Thoracic aorta (tissue), 2 donors: ENCODE data around the gene PRDX3. TPM values are rescaled to one million over a fixed set of nuclear protein-coding genes. Genes with fewer than 3 reads are reported as not detected.

Experiments used
- ATAC-seq: fragments of 150-250 bp; one replicate; pipeline ENCODE4 v1.8.0; 2017; ENCODE audit warnings: low read depth; ENCODE audit not compliant: insufficient number of reproducible peaks, low FRiP score
- DNase-seq: peaks from one replicate; pipeline ENCODE4 v3.0.0-alpha.2; 2020; ENCODE audit warnings: low spot score
- H3K27ac ChIP-seq, 2 donors: fragments of 200-600 bp; sonication (generic); 1 replicate in 1 of 2; 2 replicates in 1 of 2; pipeline ENCODE4 v1.5.1; 2016; ENCODE audit warnings: mild to moderate bottlenecking in 2 of 2, moderate library complexity in 2 of 2
- H3K27me3 ChIP-seq: fragments of 200-600 bp; sonication (generic); replicated peaks from 2 replicates; pipeline ENCODE4 v1.6.0; 2016; ENCODE audit warnings: mild to moderate bottlenecking; ENCODE audit not compliant: insufficient read depth
- H3K36me3 ChIP-seq: fragments of 200-600 bp; sonication (generic); one replicate; pipeline ENCODE4 v1.5.1; 2016
- H3K4me1 ChIP-seq, 2 donors: fragments of 200-600 bp; sonication (generic); 1 replicate in 1 of 2; 2 replicates in 1 of 2; pipeline versions ENCODE4 v1.5.1 to v1.6.0; 2016; ENCODE audit warnings: low read depth in 2 of 2, mild to moderate bottlenecking in 1 of 2; ENCODE audit not compliant: control insufficient read depth in 1 of 2
- H3K4me3 ChIP-seq: fragments of 200-600 bp; sonication (generic); 2 replicates; pipeline ENCODE4 v1.5.1; 2016; ENCODE audit warnings: mild to moderate bottlenecking
- H3K9me3 ChIP-seq: fragments of 200-600 bp; sonication (generic); 2 replicates; pipeline ENCODE4 v1.5.1; 2016
- CTCF ChIP-seq: fragments of 200-600 bp; sonication (generic); IDR thresholded peaks from one replicate; pipeline ENCODE4 v1.5.1; 2019; ENCODE audit warnings: antibody characterized with exemption
- total RNA-seq, 2 donors: library from RNA; depleted of rRNA; stranded (reverse); fragments of >200 nt; gene quantifications; one replicate each; pipeline versions ENCODE4 v1.1.0 to v1.2.3, GENCODE V29; 2016

PRDX3 gene
- total RNA-seq, 2 donors from 2014 or later = 64.4 to 77.6 TPM

- no peaks in the 10 kb centered on the region for H3K9me3 ChIP-seq
- no peak overlapping the region for H3K4me3 ChIP-seq
- no peak overlapping the region for H3K27ac ChIP-seq
- no peaks in the 10 kb centered on the region for H3K4me1 ChIP-seq
- no peak for TF ChIP-seq CTCF
- ATAC-seq = no peak
- peaks cover 42% of the 10 kb centered on the region for H3K36me3 ChIP-seq
- H3K27me3 ChIP-seq = no peaks in the 10 kb centered on the region
- no peak for DNase-seq
These were observed 58.2 kb downstream of the PRDX3 start for GRCh38 chr10:119120413-119120867.

- peaks cover 40% of the 10 kb centered on the region for H3K36me3 ChIP-seq
- no peak for TF ChIP-seq CTCF
These were observed 59.2 kb downstream of the PRDX3 start for GRCh38 chr10:119119400-119119799.

GRCh38 chr10:119118231-119118630 is 60.4 kb downstream of the PRDX3 start:
- no peaks in the 10 kb centered on the region for H3K4me1 ChIP-seq
- no peak for TF ChIP-seq CTCF
- no peaks in the 10 kb centered on the region for H3K27me3 ChIP-seq
- ATAC-seq (no peak), DNase-seq (no peak)
- H3K27ac ChIP-seq = no peak overlapping the region
- H3K4me3 ChIP-seq = no peak overlapping the region
- no peaks in the 10 kb centered on the region for H3K9me3 ChIP-seq
- peaks cover 39% of the 10 kb centered on the region for H3K36me3 ChIP-seq

More at GRCh38 chr10:119119400-119119799, 59.2 kb downstream of the PRDX3 start:
- Histone ChIP-seq H3K4me3 (no peak overlapping the region), H3K27me3 (no peaks in the 10 kb centered on the region), H3K9me3 (no peaks in the 10 kb centered on the region), H3K4me1 (no peaks in the 10 kb centered on the region), H3K27ac (no peak overlapping the region)
- ATAC-seq = no peak
- no peak for DNase-seq

Other genes starting within 250 kb of the PRDX3 start
- gene NANOS1, start 149.1 kb downstream of the PRDX3 start, total RNA-seq = 1 to 10 TPM; 1.4 to 5.4 TPM
- 100 to 1,000 TPM in 1 of 2 donors, 10 to 100 TPM in 1; 70.8 to 135 TPM for gene EIF3A, start 98.0 kb downstream of the PRDX3 start, total RNA-seq
- gene DENND10, start 74.7 kb downstream of the PRDX3 start, total RNA-seq = 10 to 100 TPM; 22.6 to 23.6 TPM
- 10 to 100 TPM in 1 of 2 donors, 1 to 10 TPM in 1; 9.5 to 16.1 TPM for gene SFXN4, start 13.1 kb downstream of the PRDX3 start, total RNA-seq
- gene GRK5, start 28.8 kb upstream of the PRDX3 start, total RNA-seq = 10 to 100 TPM; 85.3 to 90.2 TPM